ENCODE data around the gene ZNF827. TPM values are rescaled to one million over a fixed set of nuclear protein-coding genes. Genes with fewer than 3 reads are reported as not detected.

The ZNF827 gene
- polyA plus RNA-seq, 4 donors, result 29.4 to 46.7 (median 35.2) TPM

GRCh38 chr4:145773581-145774234 lies 164.9 kb downstream of the ZNF827 start:
- DNase-seq (ENCODE audit: low read depth in 4 of 4, low spot score in 2 of 4), result no peak

- DNase-seq (ENCODE audit: low read depth in 4 of 4, low spot score in 2 of 4), result no peak
Measured at GRCh38 chr4:145772347-145772746, 166.3 kb downstream of the ZNF827 start.

GRCh38 chr4:145770124-145770523 lies 168.5 kb downstream of the ZNF827 start:
- DNase-seq (ENCODE audit: low read depth in 4 of 4, low spot score in 2 of 4), result no peak

- DNase-seq (ENCODE audit: low read depth in 4 of 4, low spot score in 2 of 4), result no peak
Measured at GRCh38 chr4:145769450-145770037, 169.1 kb downstream of the ZNF827 start.

- DNase-seq (ENCODE audit: low read depth in 4 of 4, low spot score in 2 of 4), result no peak
Measured at GRCh38 chr4:145766273-145766672, 172.3 kb downstream of the ZNF827 start.

GRCh38 chr4:145763399-145763798 lies 175.2 kb downstream of the ZNF827 start:
- DNase-seq (ENCODE audit: low read depth in 4 of 4, low spot score in 2 of 4), result no peak

GRCh38 chr4:145762719-145763118 lies 175.9 kb downstream of the ZNF827 start:
- no peak for DNase-seq (ENCODE audit: low read depth in 4 of 4, low spot score in 2 of 4)

GRCh38 chr4:145760961-145761929 lies 177.4 kb downstream of the ZNF827 start:
- DNase-seq (ENCODE audit: low read depth in 4 of 4, low spot score in 2 of 4), result no peak

GRCh38 chr4:145760176-145760575 lies 178.4 kb downstream of the ZNF827 start:
- DNase-seq (ENCODE audit: low read depth in 4 of 4, low spot score in 2 of 4), result no peak

GRCh38 chr4:145757188-145757587 lies 181.4 kb downstream of the ZNF827 start:
- no peak for DNase-seq (ENCODE audit: low read depth in 4 of 4, low spot score in 2 of 4)

GRCh38 chr4:145756244-145756643 lies 182.4 kb downstream of the ZNF827 start:
- DNase-seq (ENCODE audit: low read depth in 4 of 4, low spot score in 2 of 4), result no peak

GRCh38 chr4:145755802-145756201 lies 182.8 kb downstream of the ZNF827 start:
- DNase-seq (ENCODE audit: low read depth in 4 of 4, low spot score in 2 of 4), result no peak

- DNase-seq (ENCODE audit: low read depth in 4 of 4, low spot score in 2 of 4), result no peak
Measured at GRCh38 chr4:145743641-145744040, 195.0 kb downstream of the ZNF827 start.

GRCh38 chr4:145740806-145741205 lies 197.8 kb downstream of the ZNF827 start:
- no peak for DNase-seq (ENCODE audit: low read depth in 4 of 4, low spot score in 2 of 4)

GRCh38 chr4:145739845-145740244 lies 198.8 kb downstream of the ZNF827 start:
- DNase-seq (ENCODE audit: low read depth in 4 of 4, low spot score in 2 of 4), result no peak

- DNase-seq (ENCODE audit: low read depth in 4 of 4, low spot score in 2 of 4), result no peak
Measured at GRCh38 chr4:145736241-145736831, 202.3 kb downstream of the ZNF827 start.

GRCh38 chr4:145735827-145736226 lies 202.8 kb downstream of the ZNF827 start:
- no peak for DNase-seq (ENCODE audit: low read depth in 4 of 4, low spot score in 2 of 4)

GRCh38 chr4:145735347-145735675 lies 203.3 kb downstream of the ZNF827 start:
- no peak for DNase-seq (ENCODE audit: low read depth in 4 of 4, low spot score in 2 of 4)

- no peak for DNase-seq (ENCODE audit: low read depth in 4 of 4, low spot score in 2 of 4)
Measured at GRCh38 chr4:145734576-145735346, 203.9 kb downstream of the ZNF827 start.

GRCh38 chr4:145734031-145734430 lies 204.6 kb downstream of the ZNF827 start:
- DNase-seq (ENCODE audit: low read depth in 4 of 4, low spot score in 2 of 4), result no peak
